HepG2 (cell line): ENCODE data around the gene FITM1. TPM values are rescaled to one million over a fixed set of nuclear protein-coding genes. Genes with fewer than 3 reads are reported as not detected.
A peak's percentile ranks its signal among the peaks of the same experiment; 100 is the strongest.

Experiments used
- BHLHE40 ChIP-seq: IDR thresholded peaks from 2 replicates; pipeline ENCODE4 v1.6.1; 2011; ENCODE audit warnings: low read length, improper control_type of control experiment
- FOXA3 ChIP-seq: IDR thresholded peaks from 2 replicates; pipeline ENCODE4 v1.6.1; 2016; ENCODE audit warnings: missing genetic modification reagents, missing compliant biosample characterization
- FOXP4 ChIP-seq: sonication (generic); formaldehyde crosslinking; IDR thresholded peaks from 2 replicates; pipeline ENCODE4 v1.4.0; 2020; ENCODE audit warnings: missing genetic modification reagents
- GTF2F1 ChIP-seq: fragments of 150-350 bp; IDR thresholded peaks from 2 replicates; pipeline ENCODE4 v1.6.1; 2014; ENCODE audit warnings: low read length
- PHF5A ChIP-seq: IDR thresholded peaks from one replicate; pipeline ENCODE4 v1.6.1; 2018; ENCODE audit warnings: low read depth, missing genetic modification reagents; ENCODE audit not compliant: unreplicated experiment
- SP5 ChIP-seq: IDR thresholded peaks from 2 replicates; pipeline ENCODE4 v1.6.1; 2016; ENCODE audit warnings: low read depth, borderline replicate concordance
- TAF15 ChIP-seq: fragments of 200-400 bp; formaldehyde crosslinking; IDR thresholded peaks from one replicate; pipeline ENCODE4 v1.6.1; 2018; ENCODE audit warnings: mild to moderate bottlenecking, low read depth, low read length; ENCODE audit not compliant: poor library complexity, severe bottlenecking
- XBP1 ChIP-seq: sonication (generic); formaldehyde crosslinking; IDR thresholded peaks from 2 replicates; pipeline ENCODE4 v1.5.0; 2020; ENCODE audit warnings: missing genetic modification reagents
- ZBTB14 ChIP-seq: sonication (generic); formaldehyde crosslinking; IDR thresholded peaks from 2 replicates; pipeline ENCODE4 v1.4.0; 2020; ENCODE audit warnings: missing genetic modification reagents
- ZNF431 ChIP-seq: sonication (generic); formaldehyde crosslinking; IDR thresholded peaks from 2 replicates; pipeline ENCODE4 v1.9.0; 2022; ENCODE audit warnings: missing genetic modification reagents, low read depth, mild to moderate bottlenecking, borderline replicate concordance
- polyA plus RNA-seq, 8 experiments: library from polyadenylated mRNA; depleted of rRNA in 3 of 8; stranded (reverse) in 7 of 8; unstranded in 1 of 8; fragments of >200 nt; fragmentation: Illumina TruSeq in 4 of 8; extraction: Trizol in 4 of 8; gene quantifications; 2 replicates each; pipeline versions ENCODE4 v1.2.1 to v1.2.3, GENCODE V29; 2011 to 2016; ENCODE audit warnings: low read depth in 4 of 8, missing spikeins in 1 of 8, mixed read lengths in 1 of 8; ENCODE audit not compliant: insufficient read depth in 1 of 8
- total RNA-seq, 5 experiments: library from RNA; depleted of rRNA; stranded (reverse); fragments of >200 nt; fragmentation: Illumina TruSeq; extraction: Trizol; gene quantifications; 2 replicates each; pipeline ENCODE4 v1.2.3, GENCODE V29; 2016; ENCODE audit warnings: low read depth in 1 of 5

FITM1 gene
- total and polyA plus RNA-seq, 2 of the 13 experiments (the other 11 are each of a cell fraction or from before 2014, with no cell fraction given): 2.7 to 5.8 TPM

- TF ChIP-seq FOXP4 (CRISPR knock-in tag): no peak
- TF ChIP-seq ZNF431: no peak
- no peak for TF ChIP-seq GTF2F1
- TF ChIP-seq PHF5A: peak; percentile 12
- no peak for TF ChIP-seq FOXA3 (CRISPR knock-in tag)
- no peak for TF ChIP-seq TAF15
- TF ChIP-seq ZBTB14 (CRISPR knock-in tag): no peak
- no peak for TF ChIP-seq XBP1 (CRISPR knock-in tag)
- no peak for TF ChIP-seq SP5 (CRISPR knock-in tag)
- no peak for TF ChIP-seq BHLHE40
- TF ChIP-seq, all 625 proteins: peak for 100
These were observed 14.9 kb upstream of the FITM1 start (continued) for GRCh38 chr14:24115422-24116127.
